Measurements from ENCODE around the gene IL2RA. TPM values are rescaled to one million over a fixed set of nuclear protein-coding genes. Genes with fewer than 3 reads are reported as not detected.

Gene IL2RA
- total RNA-seq, 4 donors from 2014 or later = 0.79 to 1.1 TPM; not detected in 2

DNA sequence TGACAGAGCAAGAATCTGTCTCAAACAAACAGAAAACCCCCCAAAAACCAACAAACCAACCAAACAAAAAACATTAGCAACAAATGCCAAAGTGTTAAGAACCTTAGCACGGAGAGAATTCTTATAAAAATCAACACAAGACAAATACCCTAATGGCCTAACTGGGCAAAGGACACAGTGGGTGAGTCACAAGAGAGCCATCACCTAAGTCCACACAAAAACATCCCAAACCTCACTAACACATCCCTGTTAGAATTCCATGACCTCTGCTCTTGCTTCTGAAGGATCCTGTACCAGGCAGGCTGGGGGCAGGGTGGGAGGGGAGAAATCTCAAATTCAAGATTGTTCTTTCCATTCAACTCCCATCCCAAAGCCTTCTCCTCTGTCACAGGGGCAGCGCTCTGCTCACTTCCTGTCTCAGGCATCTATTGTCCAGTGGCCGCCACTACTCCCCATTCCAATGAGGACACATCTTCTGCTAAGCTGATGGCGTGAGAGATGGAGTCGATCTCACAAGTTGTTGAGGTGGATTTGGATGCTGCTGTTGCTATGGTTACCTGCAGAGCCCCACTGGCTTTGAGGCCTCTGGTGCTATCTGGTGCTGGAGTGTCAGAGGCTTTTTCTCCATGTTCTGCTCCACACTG, 94.0 kb downstream of the IL2RA start:
- Histone ChIP-seq H3K4me1 (peaks cover 8 to 38% (median 27%) of the 10 kb centered on the region in 4 donors), H3K9me3 (no peaks in the 10 kb centered on the region), H3K36me3 (no peaks in the 10 kb centered on the region), H3K27ac (no peak overlapping the region), H3K4me3 (no peak overlapping the region), H3K27me3 (no peaks in the 10 kb centered on the region)
- no peak for DNase-seq
- intact Hi-C loops (cut with DNase I; ENCODE audit: low total_unique reads) = no loop called here
- WGBS, 2 donors (ENCODE audit: low coverage in 1 of 2) = 93% methylated on average over 5 of the region's 5 CpGs; no CpG with 5 or more reads in 1 of the 2 donors
- in situ Hi-C loops (cut with MboI; ENCODE audit: low pct_ligation_motif_present in 1 of 4, low pct_unique_long_range_greater_than_20kb in 1 of 4, low sequenced_read_pairs in 3 of 4) = no loop called here
- TF ChIP-seq POLR2AphosphoS5 (IDR thresholded peaks at IDR 0.05) (no peak), POLR2A (IDR thresholded peaks at IDR 0.05) (no peak), EP300 (IDR thresholded peaks at IDR 0.05; ENCODE audit: low read depth) (no peak), CTCF (IDR thresholded peaks at IDR 0.05) (no peak)

DNA sequence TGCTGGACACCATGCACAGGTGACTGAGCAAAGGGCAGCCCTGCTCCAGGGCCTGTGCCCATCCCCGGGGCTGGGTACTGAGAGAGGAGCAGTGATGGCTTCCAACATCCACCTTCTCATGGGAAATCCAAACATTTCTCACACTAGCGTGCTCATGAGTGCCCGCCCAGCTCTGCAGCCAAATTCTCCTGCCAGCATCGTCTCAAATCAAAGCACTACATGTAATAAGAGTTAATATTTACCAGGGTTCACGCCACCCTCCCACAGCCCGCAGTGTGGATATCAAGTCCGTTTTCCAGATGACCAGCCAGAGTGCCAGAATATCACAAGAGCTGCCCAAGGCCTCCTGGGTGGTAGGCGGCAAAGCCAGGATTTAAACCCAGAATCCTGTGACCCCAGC, 96.9 kb downstream of the IL2RA start:
- no peaks in the 10 kb centered on the region for H3K27me3 ChIP-seq
- WGBS, 2 donors (ENCODE audit: low coverage in 1 of 2) = 53 to 62% methylated on average over 3 to 8 of the region's 8 CpGs
- no peaks in the 10 kb centered on the region for H3K9me3 ChIP-seq
- H3K36me3 ChIP-seq = no peaks in the 10 kb centered on the region
- H3K4me3 ChIP-seq = no peak overlapping the region
- H3K27ac ChIP-seq = peak overlapping the region in 1 of 4 donors; percentile 33
- in situ Hi-C loops (cut with MboI; ENCODE audit: low pct_ligation_motif_present in 1 of 4, low pct_unique_long_range_greater_than_20kb in 1 of 4, low sequenced_read_pairs in 3 of 4) = no loop called here
- peaks cover 0 to 12% (median 5%) of the 10 kb centered on the region in 4 donors for H3K4me1 ChIP-seq
- DNase-seq = no peak
- TF ChIP-seq CTCF (IDR thresholded peaks at IDR 0.05) (no peak), EP300 (IDR thresholded peaks at IDR 0.05; ENCODE audit: low read depth) (no peak), POLR2A (IDR thresholded peaks at IDR 0.05) (no peak), POLR2AphosphoS5 (IDR thresholded peaks at IDR 0.05) (no peak)
- intact Hi-C loops (cut with DNase I; ENCODE audit: low total_unique reads) = no loop called here

GRCh38 chr10:5964736-5965135, 97.4 kb downstream of the IL2RA start:
- intact Hi-C loops (cut with DNase I; ENCODE audit: low total_unique reads) = no loop called here
- in situ Hi-C loops (cut with MboI; ENCODE audit: low pct_ligation_motif_present in 1 of 4, low pct_unique_long_range_greater_than_20kb in 1 of 4, low sequenced_read_pairs in 3 of 4) = no loop called here
- Histone ChIP-seq H3K4me1 (peaks cover 0 to 7% (median 2%) of the 10 kb centered on the region in 4 donors), H3K27me3 (no peaks in the 10 kb centered on the region), H3K36me3 (peaks cover 0 to 5% (median 0%) of the 10 kb centered on the region in 4 donors), H3K9me3 (no peaks in the 10 kb centered on the region), H3K27ac (peak overlapping the region in 1 of 4 donors; percentile 33), H3K4me3 (no peak overlapping the region)
- TF ChIP-seq CTCF (IDR thresholded peaks at IDR 0.05) (no peak), POLR2A (IDR thresholded peaks at IDR 0.05) (no peak), EP300 (IDR thresholded peaks at IDR 0.05; ENCODE audit: low read depth) (no peak)
- DNase-seq = peak; percentile 6
- 89% methylated on average over 6 to 13 of the region's 13 CpGs for WGBS, 2 donors (ENCODE audit: low coverage in 1 of 2)

- DNase-seq = no peak
- Histone ChIP-seq H3K36me3 (peaks cover 0 to 12% (median 0%) of the 10 kb centered on the region in 4 donors), H3K4me1 (peaks cover 0 to 5% (median 0%) of the 10 kb centered on the region in 4 donors), H3K27ac (no peak overlapping the region), H3K9me3 (no peaks in the 10 kb centered on the region), H3K4me3 (no peak overlapping the region), H3K27me3 (no peaks in the 10 kb centered on the region)
- intact Hi-C loops (cut with DNase I; ENCODE audit: low total_unique reads) = no loop called here
- in situ Hi-C loops (cut with MboI; ENCODE audit: low pct_ligation_motif_present in 1 of 4, low pct_unique_long_range_greater_than_20kb in 1 of 4, low sequenced_read_pairs in 3 of 4) = no loop called here
- WGBS, 2 donors (ENCODE audit: low coverage in 1 of 2) = 88 to 97% methylated on average over 5 to 10 of the region's 10 CpGs
- TF ChIP-seq POLR2A (IDR thresholded peaks at IDR 0.05) (no peak), POLR2AphosphoS5 (IDR thresholded peaks at IDR 0.05) (no peak), EP300 (IDR thresholded peaks at IDR 0.05; ENCODE audit: low read depth) (no peak)
These were observed 98.6 kb downstream of the IL2RA start for GRCh38 chr10:5963591-5963990.
